Urinary bladder (tissue), 4 donors: ENCODE results near the gene AKAP8L. TPM values are rescaled to one million over a fixed set of nuclear protein-coding genes. Genes with fewer than 3 reads are reported as not detected.
"Not testable (repeated sequence)": the region's sequence is repeated elsewhere in the genome, so short reads cannot be mapped to it uniquely, and the experiment has no call there.

ENCODE experiments used
- DNase-seq: peaks from one replicate; pipeline ENCODE4 v3.0.0-alpha.2; 2015; ENCODE audit errors: extremely low spot score
- H3K27ac ChIP-seq: one replicate; pipeline ENCODE4 v1.5.1; 2013; ENCODE audit warnings: low read depth, mild to moderate bottlenecking, moderate library complexity
- H3K36me3 ChIP-seq: one replicate; pipeline ENCODE4 v1.6.1; 2013; ENCODE audit warnings: mild to moderate bottlenecking, moderate library complexity; ENCODE audit not compliant: insufficient read depth
- H3K4me1 ChIP-seq: one replicate; pipeline ENCODE4 v1.6.1; 2013; ENCODE audit warnings: mild to moderate bottlenecking, moderate library complexity; ENCODE audit not compliant: insufficient read depth
- H3K4me3 ChIP-seq: one replicate; pipeline ENCODE4 v1.5.1; 2013; ENCODE audit warnings: low read depth, low read length
- WGBS: extraction: QIAGEN DNeasy Blood & Tissue Kit; methylation state at CpG from one replicate; pipeline ENCODE4 v1.1.7; 2013; 5-methylcytosine and 5-hydroxymethylcytosine counted together
- polyA plus RNA-seq: library from polyadenylated mRNA; stranded (reverse); fragments of 200-250 nt; gene quantifications from one replicate; pipeline ENCODE4 v1.2.3, GENCODE V29; 2013
- total RNA-seq: library from RNA; depleted of rRNA; stranded (reverse); fragments of >200 nt; gene quantifications from one replicate; pipeline ENCODE4 v1.2.3, GENCODE V29; 2014
- donor health status: healthy with polysubstance abuse.
- donor health status: healthy.

Gene AKAP8L
- total and polyA plus RNA-seq, 2 donors = 57.3 TPM

DNA sequence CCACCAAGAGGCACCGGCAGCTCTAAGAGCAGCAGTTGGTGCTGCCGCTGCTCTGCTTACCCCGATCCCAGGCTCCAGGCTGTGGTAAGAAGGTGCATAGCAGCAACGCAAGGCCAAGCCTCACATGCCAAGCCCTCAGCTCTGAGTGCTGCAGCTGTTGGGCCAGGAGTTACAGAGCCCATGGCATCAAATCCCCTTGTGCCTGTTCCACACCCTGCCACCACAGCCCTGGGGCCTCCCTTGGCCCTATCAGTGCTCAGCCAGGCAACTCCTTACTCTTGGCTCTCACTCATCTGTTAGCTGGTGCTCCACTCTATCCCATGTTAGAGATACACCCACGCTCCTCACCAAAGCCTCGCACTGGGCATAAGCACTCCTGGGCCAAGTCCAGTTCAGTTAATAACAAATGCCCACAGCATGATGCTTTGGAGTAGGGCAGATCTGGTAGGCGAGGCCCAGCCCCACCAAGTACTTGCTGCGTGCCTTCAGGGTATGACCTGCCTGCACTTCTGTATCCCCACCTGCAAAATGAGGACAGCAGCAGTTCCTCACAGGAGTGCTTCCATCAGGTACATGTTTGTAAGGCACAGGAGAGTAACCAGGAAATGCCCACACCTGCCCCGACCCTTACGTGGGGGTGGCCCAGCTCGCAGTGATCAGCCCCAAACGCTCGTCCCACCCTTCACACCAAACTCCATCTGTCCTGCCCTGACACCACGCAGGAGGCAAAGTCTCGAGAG is 16.2 kb downstream of the AKAP8L start:
- H3K36me3 ChIP-seq = peaks cover 15% of the 10 kb centered on the region
- no peak for DNase-seq
- no peak overlapping the region for H3K4me3 ChIP-seq
- no peak overlapping the region for H3K27ac ChIP-seq
- H3K4me1 ChIP-seq = no peaks in the 10 kb centered on the region
- whole genome bisulfite sequencing = 84% methylated on average over 15 of the region's 15 CpGs

GRCh38 chr19:15401397-15401710 is 17.4 kb downstream of the AKAP8L start:
- H3K27ac ChIP-seq = no peak overlapping the region

DNA sequence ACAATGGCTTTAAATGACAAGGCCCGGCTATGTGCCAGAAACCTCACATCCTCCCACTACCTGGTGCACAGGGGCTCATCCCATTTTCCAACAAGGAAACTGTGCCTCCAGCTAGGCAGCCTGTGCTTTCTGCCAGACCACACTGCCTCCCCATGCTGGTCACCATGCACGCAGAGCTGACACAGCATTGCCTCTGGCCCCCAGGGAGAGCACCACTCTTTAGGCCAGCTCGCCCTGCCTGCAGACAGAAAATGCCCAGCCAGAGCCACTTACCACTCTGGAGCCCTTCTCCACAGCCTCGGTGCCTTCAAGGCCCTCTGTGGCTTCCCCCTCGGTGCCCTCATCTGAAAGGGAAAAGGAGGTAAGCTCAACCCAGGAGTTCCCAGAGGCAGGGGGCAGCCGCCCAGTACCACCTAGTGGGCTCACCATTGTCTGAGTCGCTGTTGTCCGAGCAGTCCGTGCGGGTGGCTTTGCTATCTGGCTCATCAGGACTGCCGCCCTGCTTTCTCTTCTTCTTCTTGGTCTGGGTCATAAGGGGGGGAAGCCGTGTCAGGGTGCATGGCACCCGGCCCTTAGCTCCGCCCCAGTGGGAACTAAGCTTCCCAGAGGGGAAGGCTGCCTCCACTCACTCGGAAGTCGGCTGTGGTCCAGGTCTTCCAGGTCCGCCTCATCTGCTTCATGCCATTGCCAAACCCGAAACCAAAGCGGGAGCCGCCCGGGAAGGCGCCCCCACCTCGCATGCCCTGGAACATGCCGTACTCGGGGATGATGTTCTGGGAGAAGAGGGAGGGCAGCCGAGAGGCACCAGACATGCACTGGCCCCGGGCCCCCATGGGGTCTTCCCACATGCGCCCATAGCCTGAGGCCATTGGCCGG is 18.0 kb downstream of the AKAP8L start:
- no peak overlapping the region for H3K4me3 ChIP-seq
- no peak overlapping the region for H3K27ac ChIP-seq
- WGBS = 88% methylated on average over 29 of the region's 29 CpGs
- H3K4me1 ChIP-seq = no peaks in the 10 kb centered on the region
- DNase-seq = no peak
- H3K36me3 ChIP-seq = peaks cover 19% of the 10 kb centered on the region

More at GRCh38 chr19:15401397-15401710, 17.4 kb downstream of the AKAP8L start:
- Histone ChIP-seq H3K4me1 (no peaks in the 10 kb centered on the region), H3K36me3 (peaks cover 19% of the 10 kb centered on the region), H3K4me3 (no peak overlapping the region)
- DNase-seq = no peak
- WGBS = 95% methylated on average over 17 of the region's 17 CpGs

GRCh38 chr19:15399635-15400034 is 19.2 kb downstream of the AKAP8L start:
- Histone ChIP-seq H3K27ac (no peak overlapping the region), H3K36me3 (peaks cover 19% of the 10 kb centered on the region), H3K4me3 (no peak overlapping the region), H3K4me1 (no peaks in the 10 kb centered on the region)
- DNase-seq = no peak
- WGBS = 95% methylated on average over 14 of the region's 14 CpGs

DNA sequence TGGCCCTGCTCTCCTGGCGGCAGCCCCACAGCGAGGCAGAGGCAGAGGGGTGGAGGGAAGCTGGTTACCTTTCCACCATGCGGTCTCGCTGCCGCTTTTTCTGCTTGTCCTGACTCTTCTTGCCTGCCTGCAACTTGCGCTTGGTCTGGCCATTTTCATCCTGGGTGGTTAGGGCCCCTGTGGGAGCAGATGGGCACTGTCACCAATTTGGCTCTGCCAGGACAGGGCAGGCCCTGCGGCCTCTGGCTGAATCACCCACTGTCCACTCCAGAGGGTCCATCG is 19.6 kb downstream of the AKAP8L start:
- H3K4me3 ChIP-seq = no peak overlapping the region
- no peak overlapping the region for H3K27ac ChIP-seq
- peaks cover 19% of the 10 kb centered on the region for H3K36me3 ChIP-seq
- 94% methylated on average over 8 of the region's 8 CpGs for WGBS
- no peaks in the 10 kb centered on the region for H3K4me1 ChIP-seq
- no peak for DNase-seq

DNA sequence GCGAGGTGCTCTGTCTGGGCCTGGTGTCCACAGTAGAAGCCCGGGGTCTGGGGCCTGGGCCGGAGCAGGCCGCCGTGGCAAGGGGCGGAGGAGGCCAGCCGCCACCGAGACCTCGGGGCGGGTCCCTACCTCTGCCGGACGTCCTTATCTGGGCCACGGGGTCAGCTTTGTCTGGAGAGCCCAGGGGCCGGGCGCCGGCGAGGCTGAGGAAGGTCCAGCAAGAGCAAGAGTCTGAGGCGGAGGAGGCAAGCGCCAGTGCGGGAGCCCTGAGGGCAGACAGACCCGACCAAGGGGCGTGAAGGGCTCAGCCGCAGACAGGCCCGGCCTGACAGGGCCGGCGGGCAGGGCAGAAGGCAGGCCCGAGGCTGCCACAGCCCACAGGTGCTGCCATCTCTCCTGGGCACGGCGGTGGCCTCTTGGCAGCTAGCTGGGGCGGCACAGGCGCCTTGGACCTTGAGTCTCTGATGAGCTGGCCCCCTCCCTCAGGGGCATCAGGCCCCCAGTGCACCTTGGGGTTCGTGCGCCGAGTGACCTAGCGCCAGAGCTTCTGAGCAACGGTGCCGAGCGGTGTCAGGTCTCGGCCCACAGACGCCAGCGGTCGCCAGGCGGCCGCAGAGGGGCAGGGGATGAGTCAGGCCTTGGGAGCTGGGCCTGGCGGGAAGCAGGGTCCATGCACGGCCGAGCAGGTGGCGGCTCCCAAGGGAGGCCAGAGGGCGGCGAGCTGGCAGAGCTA is 20.1 kb downstream of the AKAP8L start:
- no peak overlapping the region for H3K27ac ChIP-seq
- DNase-seq = no peak
- WGBS = 91% methylated on average over 50 of the region's 50 CpGs
- peaks cover 19% of the 10 kb centered on the region for H3K36me3 ChIP-seq
- H3K4me1 ChIP-seq = no peaks in the 10 kb centered on the region
- no peak overlapping the region for H3K4me3 ChIP-seq

DNA sequence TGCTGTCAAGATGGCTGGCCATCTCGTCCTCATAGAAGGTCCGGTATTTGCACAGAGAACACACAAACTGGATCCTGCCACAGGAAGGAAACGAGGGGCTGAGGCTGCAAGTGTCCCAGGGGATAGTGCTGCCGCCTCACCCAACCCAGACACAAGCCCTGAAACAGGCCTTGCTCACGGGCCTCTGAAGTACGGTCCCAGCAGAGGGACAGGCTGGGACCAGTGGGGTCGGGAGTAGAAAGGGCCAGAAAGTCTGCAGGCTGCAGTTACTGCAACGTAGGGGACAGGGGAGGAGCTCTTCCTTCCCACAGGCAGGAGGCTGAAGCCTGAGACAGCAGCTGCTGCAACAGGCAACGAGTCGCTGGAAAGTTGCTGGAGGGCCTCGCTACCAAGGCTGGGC is 21.0 kb downstream of the AKAP8L start:
- 86% methylated on average over 11 of the region's 11 CpGs for WGBS
- DNase-seq = no peak

DNA sequence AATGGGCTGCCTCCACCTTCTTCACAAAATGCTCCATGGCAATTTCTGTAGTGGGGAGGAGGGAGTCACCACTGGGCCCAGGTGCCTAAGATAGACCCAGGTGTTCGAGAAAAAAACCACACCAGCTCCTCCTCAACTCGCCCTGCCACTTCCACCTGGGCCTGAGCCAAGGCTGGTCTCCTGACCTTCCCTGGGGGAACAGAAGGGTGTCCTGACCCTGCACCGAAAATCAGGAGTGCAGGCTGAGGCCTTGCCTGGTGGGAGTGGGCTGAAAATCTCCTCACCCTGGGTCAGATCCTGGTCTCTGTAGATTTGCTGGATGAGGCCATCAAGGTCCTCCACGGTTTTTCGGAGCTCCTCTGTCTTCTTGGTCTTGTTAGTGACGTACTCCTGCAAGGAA is 21.6 kb downstream of the AKAP8L start:
- no peaks in the 10 kb centered on the region for H3K4me1 ChIP-seq
- peaks cover 19% of the 10 kb centered on the region for H3K36me3 ChIP-seq
- no peak overlapping the region for H3K27ac ChIP-seq
- WGBS = 93% methylated on average over 6 of the region's 6 CpGs
- no peak for DNase-seq
- H3K4me3 ChIP-seq = no peak overlapping the region

More for the DNA sequence above, 21.0 kb downstream of the AKAP8L start:
- H3K4me3 ChIP-seq = no peak overlapping the region
- H3K27ac ChIP-seq = no peak overlapping the region
- no peaks in the 10 kb centered on the region for H3K4me1 ChIP-seq
- peaks cover 19% of the 10 kb centered on the region for H3K36me3 ChIP-seq

GRCh38 chr19:15396436-15396835 is 22.4 kb downstream of the AKAP8L start:
- Histone ChIP-seq H3K36me3 (peaks cover 22% of the 10 kb centered on the region), H3K4me1 (no peaks in the 10 kb centered on the region), H3K27ac (no peak overlapping the region), H3K4me3 (no peak overlapping the region)
- WGBS = 97% methylated on average over 3 of the region's 3 CpGs
- no peak for DNase-seq

DNA sequence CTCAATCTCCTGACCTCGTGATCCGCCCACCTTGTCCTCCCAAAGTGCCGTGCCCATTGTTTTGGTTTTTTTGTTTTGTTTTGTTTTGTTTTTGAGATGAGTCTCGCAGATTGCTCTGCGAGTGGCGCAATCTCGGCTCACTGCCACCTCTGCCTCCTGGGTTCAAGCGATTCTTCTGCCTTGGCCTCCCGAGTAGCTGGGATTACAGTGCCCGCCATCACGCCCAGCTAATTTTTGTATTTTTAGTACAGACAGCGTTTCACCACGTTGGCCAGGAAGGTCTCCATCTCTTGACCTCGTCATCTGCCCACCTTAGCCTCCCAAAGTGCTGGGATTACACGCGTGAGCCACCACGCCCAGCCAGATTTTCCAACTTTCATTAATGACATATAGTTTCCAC is 23.5 kb downstream of the AKAP8L start:
- not testable (repeated sequence) for DNase-seq, H3K27ac ChIP-seq, H3K4me1 ChIP-seq, H3K4me3 ChIP-seq
- WGBS = 94% methylated on average over 17 of the region's 17 CpGs
- peaks cover 20% of the 10 kb centered on the region for H3K36me3 ChIP-seq

DNA sequence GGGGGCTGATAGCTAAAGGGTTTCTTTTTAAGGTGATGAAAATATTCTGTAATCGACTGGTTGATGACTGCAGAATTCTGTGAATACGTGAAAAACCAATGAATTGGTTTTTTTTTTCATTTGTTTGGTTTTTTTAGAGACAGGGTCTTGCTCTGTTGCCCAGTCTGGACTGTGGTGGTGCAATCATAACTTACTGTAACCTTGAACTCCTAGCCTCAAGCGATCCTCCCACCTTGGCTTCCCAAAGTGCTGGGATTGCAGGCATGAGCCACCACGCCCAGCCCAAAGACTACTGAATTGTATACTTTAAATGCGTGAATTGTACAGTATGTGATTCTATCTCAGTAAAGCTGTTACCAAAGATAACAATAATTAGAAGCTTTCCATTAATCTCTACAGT is 24.4 kb downstream of the AKAP8L start:
- no peak overlapping the region for H3K27ac ChIP-seq
- no peaks in the 10 kb centered on the region for H3K4me1 ChIP-seq
- WGBS = 94% methylated on average over 5 of the region's 5 CpGs
- DNase-seq = no peak
- H3K36me3 ChIP-seq = peaks cover 20% of the 10 kb centered on the region
- no peak overlapping the region for H3K4me3 ChIP-seq

DNA sequence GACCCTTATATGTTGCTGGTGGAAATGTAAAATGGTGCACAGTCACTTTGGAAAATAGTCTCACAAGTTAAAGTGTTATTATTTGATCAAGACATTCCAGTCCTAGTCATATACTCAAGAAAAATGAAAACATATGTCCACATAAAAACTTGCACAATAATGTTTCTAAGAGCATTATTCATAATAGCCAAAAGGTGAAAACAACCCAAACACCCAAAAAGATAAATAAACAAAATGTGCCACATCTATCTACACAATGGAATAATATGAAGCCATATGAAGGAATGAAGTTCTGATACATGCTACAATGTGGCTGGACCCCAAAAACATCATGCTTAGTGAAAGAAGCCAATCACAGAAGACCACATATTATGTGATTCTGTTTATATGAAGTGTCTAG is 24.8 kb downstream of the AKAP8L start:
- DNase-seq = no peak
- H3K36me3 ChIP-seq = peaks cover 20% of the 10 kb centered on the region

GRCh38 chr19:15390814-15391213 is 28.0 kb downstream of the AKAP8L start:
- no peak overlapping the region for H3K4me3 ChIP-seq
- H3K27ac ChIP-seq = no peak overlapping the region
- no peaks in the 10 kb centered on the region for H3K4me1 ChIP-seq
- no peak for DNase-seq
- peaks cover 3% of the 10 kb centered on the region for H3K36me3 ChIP-seq
- 86% methylated on average over 2 of the region's 2 CpGs for WGBS

More for the DNA sequence above, 24.8 kb downstream of the AKAP8L start:
- Histone ChIP-seq H3K4me3 (no peak overlapping the region), H3K4me1 (no peaks in the 10 kb centered on the region), H3K27ac (no peak overlapping the region)

DNA sequence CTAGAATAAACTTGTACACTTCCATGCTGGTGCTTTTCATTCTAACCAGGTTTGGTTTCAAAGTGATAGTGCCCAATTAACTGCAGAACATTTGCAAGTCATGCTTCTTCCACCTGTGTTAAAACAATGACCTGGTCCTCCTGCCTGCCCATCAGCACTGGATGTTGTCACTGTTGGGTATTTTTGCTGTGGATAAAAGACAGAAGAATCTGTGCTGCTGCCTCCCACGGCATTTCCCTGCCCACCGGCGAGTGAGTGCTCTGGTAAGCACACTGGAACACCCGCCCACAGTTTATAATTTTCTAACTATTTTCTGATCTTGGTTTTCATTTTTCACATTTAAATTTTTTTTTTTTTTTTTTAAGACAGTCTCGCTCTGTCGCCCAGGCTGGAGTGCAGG is 36.9 kb downstream of the AKAP8L start:
- no peak overlapping the region for H3K27ac ChIP-seq
- H3K4me3 ChIP-seq = no peak overlapping the region
- no peaks in the 10 kb centered on the region for H3K36me3 ChIP-seq
- peaks cover 1% of the 10 kb centered on the region for H3K4me1 ChIP-seq
- DNase-seq = no peak
- 87% methylated on average over 6 of the region's 6 CpGs for WGBS
